Measurements from ENCODE around the gene TEDC1.
A peak's percentile ranks its signal among the peaks of the same experiment; 100 is the strongest.

Gene TEDC1

GRCh38 chr14:105473033-105473676, 17.9 kb upstream of the TEDC1 start:
- peak; percentile 87 to 91 for DNase-seq (ENCODE audit: low read depth in 1 of 2, low spot score in 1 of 2)
- in situ Hi-C loops (cut with HindIII; ENCODE audit: low pct_unique_long_range_greater_than_20kb, low sequenced_read_pairs): no loop called here
- TF ChIP-seq JUND (IDR thresholded peaks at IDR 0.05; ENCODE audit: low read depth): no peak

GRCh38 chr14:105473677-105474482, 17.2 kb upstream of the TEDC1 start:
- in situ Hi-C loops (cut with HindIII; ENCODE audit: low pct_unique_long_range_greater_than_20kb, low sequenced_read_pairs): no loop called here
- DNase-seq (ENCODE audit: low read depth in 1 of 2, low spot score in 1 of 2): peak; percentile 97 to 99
- TF ChIP-seq JUND (IDR thresholded peaks at IDR 0.05; ENCODE audit: low read depth): no peak

GRCh38 chr14:105474483-105475268, 16.4 kb upstream of the TEDC1 start, which contains the start of gene CRIP2:
TSS of gene CRIP2 (plus strand) at chr14:105474821. CDS start at chr14:105474863, 42 bp downstream.
- peak; percentile 87 to 94 for DNase-seq (ENCODE audit: low read depth in 1 of 2, low spot score in 1 of 2)
- in situ Hi-C loops (cut with HindIII; ENCODE audit: low pct_unique_long_range_greater_than_20kb, low sequenced_read_pairs): no loop called here
- TF ChIP-seq JUND (IDR thresholded peaks at IDR 0.05; ENCODE audit: low read depth): no peak

- DNase-seq (ENCODE audit: low read depth in 1 of 2, low spot score in 1 of 2): no peak
- in situ Hi-C loops (cut with HindIII; ENCODE audit: low pct_unique_long_range_greater_than_20kb, low sequenced_read_pairs): no loop called here
These were observed 15.6 kb upstream of the TEDC1 start for GRCh38 chr14:105475269-105476096.

DNA sequence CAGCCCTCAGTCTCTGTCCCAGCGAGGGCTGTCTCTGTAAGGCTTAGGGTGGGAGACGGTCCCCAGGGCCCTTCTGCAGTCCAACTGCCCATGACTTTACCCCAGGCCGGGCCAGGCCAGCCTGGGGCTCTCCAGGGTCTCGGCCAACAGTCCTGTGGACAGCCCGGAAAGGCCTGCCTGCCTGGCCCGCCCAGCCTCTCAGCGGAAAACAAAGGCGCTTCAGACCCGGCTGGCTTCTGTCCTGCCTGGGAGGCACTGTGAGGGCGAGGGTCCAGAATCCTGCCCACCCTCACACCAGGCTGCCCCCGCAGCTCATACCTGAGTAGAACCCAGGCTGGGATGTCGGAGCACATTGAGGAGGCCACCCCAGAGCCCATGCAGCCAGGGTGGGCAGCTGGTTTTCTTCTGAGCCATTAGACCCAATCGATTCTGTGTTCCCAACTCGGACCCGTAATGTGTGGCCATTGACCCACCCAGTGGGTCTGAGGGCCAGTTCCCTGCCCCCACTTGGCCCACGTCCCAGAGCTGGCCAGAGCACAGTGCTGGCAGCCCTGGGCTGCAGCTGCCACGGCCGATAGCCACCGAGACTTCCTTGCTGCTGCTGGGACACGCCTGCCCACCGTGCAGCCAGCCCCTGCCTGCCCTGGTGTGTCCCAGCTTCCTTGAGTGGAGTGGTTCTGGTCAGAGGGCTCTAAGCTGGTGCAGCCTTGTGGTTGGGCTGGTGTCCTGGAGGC, 14.8 kb upstream of the TEDC1 start:
- DNase-seq (ENCODE audit: low read depth in 1 of 2, low spot score in 1 of 2): peak; percentile 62 to 65
- in situ Hi-C loops (cut with HindIII; ENCODE audit: low pct_unique_long_range_greater_than_20kb, low sequenced_read_pairs): no loop called here
- TF ChIP-seq JUND (IDR thresholded peaks at IDR 0.05; ENCODE audit: low read depth): no peak

More at GRCh38 chr14:105475269-105476096, 15.6 kb upstream of the TEDC1 start:
- no peak for TF ChIP-seq JUND (IDR thresholded peaks at IDR 0.05; ENCODE audit: low read depth)

DNA sequence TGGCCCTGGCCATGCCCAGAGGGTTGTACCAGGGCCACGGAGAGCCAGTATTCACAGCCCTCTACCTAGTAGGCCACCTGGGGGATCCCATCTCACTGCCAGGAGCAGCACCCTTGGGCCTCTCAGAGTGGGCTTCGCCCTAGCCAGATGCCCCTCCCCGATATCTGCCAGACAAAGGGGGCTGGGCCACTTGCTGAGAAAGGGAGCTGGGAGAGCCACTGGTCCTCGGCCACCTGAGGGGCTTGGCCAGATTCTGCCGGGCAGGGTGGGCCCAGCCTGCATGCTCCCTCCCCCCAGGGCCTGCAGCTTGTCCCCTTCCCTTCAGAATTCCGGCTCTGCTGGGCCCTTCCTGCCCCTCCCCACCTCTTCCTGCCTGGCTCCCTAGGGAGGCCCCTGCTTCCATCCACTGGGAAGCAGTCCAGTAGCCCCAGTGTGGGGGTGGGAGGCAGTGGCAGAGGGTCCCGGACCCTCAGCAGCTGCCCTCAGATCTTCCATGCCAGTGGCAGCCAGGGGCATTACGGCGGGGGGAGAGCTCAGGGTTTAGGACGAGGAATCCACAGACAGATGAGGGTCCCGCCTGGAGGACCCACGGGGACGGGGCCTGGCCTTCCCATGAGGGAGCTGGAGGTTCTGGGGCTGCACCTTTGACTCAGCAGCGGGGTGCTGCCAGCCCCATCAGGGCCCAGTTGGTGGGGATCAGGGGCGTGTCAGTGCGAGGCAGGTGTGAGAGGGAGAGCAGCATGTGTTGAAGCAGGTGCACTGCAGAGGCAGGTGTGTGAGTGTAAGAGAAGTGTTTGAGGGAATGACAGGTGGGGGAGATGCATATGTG, 14.0 kb upstream of the TEDC1 start:
- in situ Hi-C loops (cut with HindIII; ENCODE audit: low pct_unique_long_range_greater_than_20kb, low sequenced_read_pairs): no loop called here

DNA sequence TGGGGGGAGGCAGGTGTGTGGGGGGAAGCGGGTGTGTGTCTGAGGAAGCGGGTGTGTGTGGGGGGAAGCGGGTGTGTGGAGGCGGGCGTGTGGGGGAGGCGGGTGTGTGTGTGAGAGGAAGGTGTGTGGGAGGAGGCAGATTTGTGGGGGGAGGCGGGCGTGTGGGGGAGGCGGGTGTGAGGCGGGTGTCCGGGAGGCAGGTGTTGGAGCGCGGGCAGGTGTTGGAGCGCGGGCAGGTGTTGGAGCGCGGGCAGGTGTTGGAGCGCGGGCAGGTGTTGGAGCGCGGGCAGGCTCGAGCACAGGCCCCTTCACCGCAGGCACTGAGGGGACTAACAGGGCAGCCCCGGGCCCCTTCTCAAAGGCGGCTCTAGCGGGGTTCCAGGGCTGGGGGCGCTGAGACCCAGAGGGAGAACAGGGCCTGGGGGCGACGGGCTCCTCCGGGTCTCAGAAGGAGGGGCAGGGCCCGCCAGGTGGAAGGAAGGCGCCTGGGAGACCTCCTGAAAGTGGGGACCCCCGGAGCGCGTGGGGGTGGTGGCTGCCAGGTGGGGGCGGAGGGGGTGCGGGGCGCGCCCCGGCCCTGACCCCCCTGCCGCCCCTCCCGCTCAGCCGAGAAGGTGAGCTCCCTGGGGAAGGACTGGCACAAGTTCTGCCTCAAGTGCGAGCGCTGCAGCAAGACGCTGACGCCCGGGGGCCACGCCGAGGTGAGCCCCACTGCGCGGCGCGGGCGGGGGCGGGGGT, 13.2 kb upstream of the TEDC1 start:
- TF ChIP-seq JUND (IDR thresholded peaks at IDR 0.05; ENCODE audit: low read depth): no peak
- DNase-seq (ENCODE audit: low read depth in 1 of 2, low spot score in 1 of 2): no peak
- in situ Hi-C loops (cut with HindIII; ENCODE audit: low pct_unique_long_range_greater_than_20kb, low sequenced_read_pairs): no loop called here

More for the DNA sequence above, 14.0 kb upstream of the TEDC1 start:
- no peak for DNase-seq (ENCODE audit: low read depth in 1 of 2, low spot score in 1 of 2)
- TF ChIP-seq JUND (IDR thresholded peaks at IDR 0.05; ENCODE audit: low read depth): no peak

DNA sequence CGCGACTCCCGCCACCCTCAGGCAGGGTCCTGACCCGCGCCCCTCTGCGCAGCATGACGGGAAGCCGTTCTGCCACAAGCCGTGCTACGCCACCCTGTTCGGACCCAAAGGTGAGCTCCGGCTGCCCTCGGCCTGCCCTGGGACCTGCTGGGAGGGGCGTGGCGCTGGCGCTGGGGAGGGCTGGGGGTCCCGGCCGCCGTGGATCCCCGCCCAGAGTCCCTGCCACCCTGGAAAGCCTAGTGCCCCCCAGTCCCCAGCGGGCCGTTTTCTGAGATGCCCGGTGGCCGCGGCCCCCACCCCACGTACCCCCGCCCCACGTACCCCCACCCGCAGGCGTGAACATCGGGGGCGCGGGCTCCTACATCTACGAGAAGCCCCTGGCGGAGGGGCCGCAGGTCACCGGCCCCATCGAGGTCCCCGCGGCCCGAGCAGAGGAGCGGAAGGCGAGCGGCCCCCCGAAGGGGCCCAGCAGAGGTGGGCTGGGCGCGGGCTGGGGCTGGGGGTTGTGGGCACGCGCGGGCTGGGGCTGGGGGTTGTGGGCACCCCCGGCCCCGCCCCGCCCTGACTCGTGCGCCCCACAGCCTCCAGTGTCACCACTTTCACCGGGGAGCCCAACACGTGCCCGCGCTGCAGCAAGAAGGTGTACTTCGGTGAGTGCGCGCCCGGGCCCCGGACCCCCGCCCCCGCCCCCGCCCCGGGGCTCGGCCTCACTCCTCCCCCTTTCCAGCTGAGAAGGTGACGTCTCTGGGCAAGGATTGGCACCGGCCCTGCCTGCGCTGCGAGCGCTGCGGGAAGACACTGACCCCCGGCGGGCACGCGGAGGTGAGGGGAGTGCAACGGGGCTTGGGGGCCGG, 12.4 kb upstream of the TEDC1 start:
- DNase-seq (ENCODE audit: low read depth in 1 of 2, low spot score in 1 of 2): no peak
- in situ Hi-C loops (cut with HindIII; ENCODE audit: low pct_unique_long_range_greater_than_20kb, low sequenced_read_pairs): no loop called here
- no peak for TF ChIP-seq JUND (IDR thresholded peaks at IDR 0.05; ENCODE audit: low read depth)

DNA sequence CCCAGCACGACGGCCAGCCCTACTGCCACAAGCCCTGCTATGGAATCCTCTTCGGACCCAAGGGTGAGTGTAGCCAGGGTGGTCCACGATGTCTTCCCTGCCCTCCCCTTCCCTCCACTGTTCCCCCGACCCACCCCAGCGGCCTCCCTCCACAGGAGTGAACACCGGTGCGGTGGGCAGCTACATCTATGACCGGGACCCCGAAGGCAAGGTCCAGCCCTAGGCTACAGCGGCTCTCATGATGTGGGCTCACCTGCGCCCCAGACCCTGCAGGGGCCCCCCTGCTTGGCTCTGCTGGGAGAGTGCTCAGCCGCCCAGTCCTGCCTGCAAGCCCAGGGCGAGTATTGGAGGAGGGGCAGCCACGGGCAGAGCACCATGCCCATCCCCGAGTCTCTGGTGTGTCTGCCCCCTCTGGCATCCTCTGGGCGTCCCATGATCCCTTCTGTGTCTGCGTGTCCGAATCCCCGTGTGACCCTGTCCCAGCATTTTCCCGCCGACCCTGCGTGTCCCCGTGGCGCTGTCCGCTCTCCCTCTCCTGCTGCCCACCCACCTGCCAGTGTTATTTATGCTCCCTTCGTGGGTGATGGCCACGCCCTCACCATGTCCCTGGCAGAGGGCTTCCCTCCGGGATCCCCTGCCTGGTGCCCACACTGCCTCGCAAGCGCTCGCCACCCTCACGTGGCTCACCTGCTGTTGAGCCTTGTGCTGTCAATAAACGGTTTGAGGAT, 11.5 kb upstream of the TEDC1 start:
- no peak for TF ChIP-seq JUND (IDR thresholded peaks at IDR 0.05; ENCODE audit: low read depth)
- in situ Hi-C loops (cut with HindIII; ENCODE audit: low pct_unique_long_range_greater_than_20kb, low sequenced_read_pairs): no loop called here

More for the DNA sequence above, 11.5 kb upstream of the TEDC1 start:
- DNase-seq (ENCODE audit: low read depth in 1 of 2, low spot score in 1 of 2): no peak

All from T47D (cell line).